ENCODE measurements around the gene TOM1. TPM values are rescaled to one million over a fixed set of nuclear protein-coding genes. Genes with fewer than 3 reads are reported as not detected.

The TOM1 gene
- total RNA-seq, 2 experiments from 2014 or later = 211 to 219 TPM

- intact Hi-C loops (cut with DNase I, micrococcal nuclease) = loop anchor here (1.0 to 5.0 kb wide), 5 partner anchors 32 to 101 kb away; partner anchors contain the start of genes HMGXB4 (in 2 of the 2) and MCM5 (in 1 of the 2)
Measured at GRCh38 chr22:35299217-35299672, 449 bp upstream of the TOM1 start.

GRCh38 chr22:35301372-35301874, 1.7 kb downstream of the TOM1 start:
- peaks cover 60% of the 10 kb centered on the region for H3K4me1 Mint-ChIP-seq (ENCODE audit: low read depth)
- TF ChIP-seq CTCF (IDR thresholded peaks at IDR 0.05) = no peak
- no peaks in the 10 kb centered on the region for H3K27me3 Mint-ChIP-seq
- H3K27ac ChIP-seq (ENCODE audit: low read depth in 1 of 2, low read length in 2 of 2) = no peak overlapping the region
- H3K9me3 Mint-ChIP-seq = no peaks in the 10 kb centered on the region
- ChIA-PET CTCF (no interaction called here), POLR2A (interaction anchor here (1.4 to 3.8 kb wide), 2 partner anchors 9 to 28 kb away, joined by 3 to 50 read pairs; no protein-coding TSS in a partner anchor)
- H3K9me3 ChIP-seq (ENCODE audit: control insufficient read depth in 1 of 2, insufficient read depth in 1 of 2, low read length in 2 of 2) = no peaks in the 10 kb centered on the region
- peak overlapping the region; percentile 96 for H3K27ac Mint-ChIP-seq
- no peaks in the 10 kb centered on the region for H3K27me3 ChIP-seq (ENCODE audit: control insufficient read depth in 1 of 2, insufficient read depth in 2 of 2, low read length in 2 of 2)
- no peak overlapping the region for H3K4me3 ChIP-seq (ENCODE audit: low read length)
- ATAC-seq (ENCODE audit: poor library complexity) (no peak), DNase-seq (peak in 3 of 14 experiments; percentile 24 to 79 (median 70))
- intact Hi-C loops (cut with DNase I, micrococcal nuclease) = loop anchor here in 1 of 2 experiments (2.0 to 10.0 kb wide), 3 partner anchors 97 to 1223 kb away; partner anchors contain the start of gene EIF3D
- no peaks in the 10 kb centered on the region for H3K36me3 ChIP-seq (ENCODE audit: insufficient read depth, low read length)
- peaks cover 62% of the 10 kb centered on the region for H3K4me1 ChIP-seq (ENCODE audit: insufficient read depth, low read length)
- peak overlapping the region; percentile 100 for H3K4me3 Mint-ChIP-seq
- peaks cover 20% of the 10 kb centered on the region for H3K36me3 Mint-ChIP-seq (ENCODE audit: low read depth)

More at GRCh38 chr22:35299217-35299672, 449 bp upstream of the TOM1 start:
- H3K27me3 Mint-ChIP-seq = no peaks in the 10 kb centered on the region
- peak overlapping the region; percentile 63 for H3K4me3 ChIP-seq (ENCODE audit: low read length)
- H3K9me3 Mint-ChIP-seq = no peaks in the 10 kb centered on the region
- ATAC-seq (ENCODE audit: poor library complexity) (peak; percentile 43), DNase-seq (peak in 10 of 14 experiments; percentile 13 to 83 (median 32))
- peaks cover 40% of the 10 kb centered on the region for H3K4me1 Mint-ChIP-seq (ENCODE audit: low read depth)
- TF ChIP-seq CTCF (IDR thresholded peaks at IDR 0.05) = peak; percentile 33
- no peaks in the 10 kb centered on the region for H3K27me3 ChIP-seq (ENCODE audit: control insufficient read depth in 1 of 2, insufficient read depth in 2 of 2, low read length in 2 of 2)
- H3K4me3 Mint-ChIP-seq = peak overlapping the region; percentile 100
- no peaks in the 10 kb centered on the region for H3K9me3 ChIP-seq (ENCODE audit: control insufficient read depth in 1 of 2, insufficient read depth in 1 of 2, low read length in 2 of 2)
- peak overlapping the region; percentile 96 for H3K27ac Mint-ChIP-seq
- POLR2A ChIA-PET = interaction anchor here (0.6 to 3.8 kb wide), 31 partner anchors 8 to 1970 kb away, joined by 3 to 66 read pairs (median 5); partner anchors contain the start of genes APOL2, APOL3, APOL6 and EIF3D
- CTCF ChIA-PET = interaction anchor here (1.3 to 3.8 kb wide), 3 partner anchors 31 to 68 kb away, joined by 5 to 12 read pairs (median 6); partner anchors contain the start of gene HMGXB4
- H3K36me3 Mint-ChIP-seq (ENCODE audit: low read depth) = peaks cover 32% of the 10 kb centered on the region
- H3K27ac ChIP-seq (ENCODE audit: low read depth in 1 of 2, low read length in 2 of 2) = peak overlapping the region; percentile 87 to 96
- H3K36me3 ChIP-seq (ENCODE audit: insufficient read depth, low read length) = peaks cover 3% of the 10 kb centered on the region
- peaks cover 44% of the 10 kb centered on the region for H3K4me1 ChIP-seq (ENCODE audit: insufficient read depth, low read length)

- H3K4me1 Mint-ChIP-seq (ENCODE audit: low read depth) = peaks cover 77% of the 10 kb centered on the region
Measured at GRCh38 chr22:35303029-35303624, 3.4 kb downstream of the TOM1 start.

More at GRCh38 chr22:35303029-35303624, 3.4 kb downstream of the TOM1 start:
- H3K27me3 Mint-ChIP-seq = no peaks in the 10 kb centered on the region
- intact Hi-C loops (cut with DNase I, micrococcal nuclease) = loop anchor here in 1 of 2 experiments (5.0 to 10.0 kb wide), 2 partner anchors 249 to 1222 kb away; partner anchors contain the start of gene EIF3D
- H3K27ac ChIP-seq (ENCODE audit: low read depth in 1 of 2, low read length in 2 of 2) = no peak overlapping the region
- no peak for ATAC-seq (ENCODE audit: poor library complexity)
- H3K27me3 ChIP-seq (ENCODE audit: control insufficient read depth in 1 of 2, insufficient read depth in 2 of 2, low read length in 2 of 2) = no peaks in the 10 kb centered on the region
- no peak for DNase-seq
- peaks cover 20% of the 10 kb centered on the region for H3K36me3 Mint-ChIP-seq (ENCODE audit: low read depth)
- H3K9me3 Mint-ChIP-seq = no peaks in the 10 kb centered on the region
- H3K27ac Mint-ChIP-seq = peak overlapping the region; percentile 77
- H3K9me3 ChIP-seq (ENCODE audit: control insufficient read depth in 1 of 2, insufficient read depth in 1 of 2, low read length in 2 of 2) = no peaks in the 10 kb centered on the region
- peaks cover 79% of the 10 kb centered on the region for H3K4me1 ChIP-seq (ENCODE audit: insufficient read depth, low read length)
- H3K4me3 Mint-ChIP-seq = peak overlapping the region; percentile 70
- CTCF ChIA-PET = interaction anchor here (0.7 kb wide), 2 partner anchors 72 to 73 kb away, joined by 3 read pairs; no protein-coding TSS in a partner anchor
- no peak overlapping the region for H3K4me3 ChIP-seq (ENCODE audit: low read length)
- POLR2A ChIA-PET = no interaction called here
- H3K36me3 ChIP-seq (ENCODE audit: insufficient read depth, low read length) = no peaks in the 10 kb centered on the region
- TF ChIP-seq CTCF (IDR thresholded peaks at IDR 0.05) = no peak

All from CD4-positive, alpha-beta T cell (primary cell).